ENCODE measurements around the gene SLC10A7. TPM values are rescaled to one million over a fixed set of nuclear protein-coding genes. Genes with fewer than 3 reads are reported as not detected.
A peak's percentile ranks its signal among the peaks of the same experiment; 100 is the strongest.

SLC10A7 gene
- total RNA-seq, 5 donors from 2014 or later (not counting 1 experiment from before 2014, with no cell fraction given): 11.9 to 21.8 (median 16.1) TPM

DNA sequence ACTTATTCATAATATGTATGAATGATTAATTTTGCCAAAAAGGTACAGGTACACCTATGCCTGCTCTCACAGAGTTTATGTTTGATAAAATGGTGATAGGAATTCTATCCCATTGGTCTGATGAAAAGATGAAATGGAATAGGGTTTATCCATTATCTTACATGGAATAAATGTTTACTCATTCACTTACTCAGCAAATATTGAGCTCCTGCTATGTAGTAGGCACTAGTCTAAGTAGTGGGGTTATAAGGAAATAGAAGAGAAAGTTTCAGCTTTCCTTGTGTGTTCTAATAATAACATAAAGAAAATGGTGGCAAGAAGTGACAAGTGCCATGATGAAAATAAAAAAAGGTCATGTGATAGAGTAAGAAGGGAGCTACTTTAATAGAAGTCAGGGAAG is 12.4 kb upstream of the SLC10A7 start:
- peaks cover 9 to 16% (median 11%) of the 10 kb centered on the region in 3 donors for H3K9me3 Mint-ChIP-seq
- Histone ChIP-seq H3K4me3 (ENCODE audit: control insufficient read depth in 1 of 2, extremely low read depth in 1 of 2, low read length in 1 of 2) (no peak overlapping the region), H3K27me3 (replicated peaks in 1 of 2; ENCODE audit: control insufficient read depth in 2 of 2, extremely low read depth in 1 of 2, insufficient read depth in 2 of 2, low read length in 1 of 2) (peaks cover 0 to 3% of the 10 kb centered on the region in 2 experiments), H3K36me3 (ENCODE audit: control insufficient read depth in 2 of 2, extremely low read depth in 1 of 2, insufficient read depth in 1 of 2, low read length in 1 of 2) (no peaks in the 10 kb centered on the region), H3K9me3 (no peaks in the 10 kb centered on the region), H3K27ac (ENCODE audit: low read length) (no peak overlapping the region), H3K4me1 (ENCODE audit: control insufficient read depth in 1 of 2, extremely low read depth in 1 of 2, insufficient read depth in 2 of 2, low read length in 2 of 2) (no peaks in the 10 kb centered on the region)
- no peaks in the 10 kb centered on the region for H3K36me3 Mint-ChIP-seq
- POLR2A ChIA-PET: no interaction called here
- peaks cover 0 to 3% of the 10 kb centered on the region in 2 donors for H3K27me3 Mint-ChIP-seq
- no peaks in the 10 kb centered on the region for H3K4me1 Mint-ChIP-seq
- no peak overlapping the region for H3K27ac Mint-ChIP-seq
- DNase-seq (no peak), ATAC-seq (replicated peaks in 1 of 4) (no peak)
- H3K4me3 Mint-ChIP-seq: no peak overlapping the region
- CTCF ChIA-PET: no interaction called here

DNA sequence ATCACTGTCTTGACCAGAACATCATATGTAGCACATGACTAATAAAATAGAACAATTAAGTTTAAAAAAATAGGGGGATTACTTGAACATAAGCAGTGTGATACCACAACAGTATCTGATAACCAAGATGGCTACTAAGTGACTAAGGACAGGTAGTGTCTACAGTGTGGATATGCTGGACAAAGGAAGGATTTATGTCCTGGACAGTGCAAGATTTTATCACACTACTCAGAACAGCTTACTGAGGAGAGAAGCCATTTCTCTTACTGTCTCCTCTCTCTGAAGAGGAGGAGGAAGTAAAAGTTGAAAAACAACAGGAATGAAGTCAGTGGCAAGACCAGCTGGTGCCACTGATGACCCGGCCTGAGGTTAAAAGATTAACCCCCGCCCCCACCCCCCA is 4.0 kb upstream of the SLC10A7 start:
- ChIA-PET POLR2A (no interaction called here), CTCF (no interaction called here)
- H3K27me3 ChIP-seq (replicated peaks in 1 of 2; ENCODE audit: control insufficient read depth in 2 of 2, extremely low read depth in 1 of 2, insufficient read depth in 2 of 2, low read length in 1 of 2): peaks cover 0 to 8% of the 10 kb centered on the region in 2 experiments
- H3K4me1 Mint-ChIP-seq: peaks cover 15 to 23% (median 18%) of the 10 kb centered on the region in 3 donors
- peaks cover 2 to 6% (median 5%) of the 10 kb centered on the region in 3 donors for H3K9me3 Mint-ChIP-seq
- no CpG with 5 or more reads among the region's 2 CpGs for WGBS (ENCODE audit: insufficient coverage)
- H3K36me3 Mint-ChIP-seq: no peaks in the 10 kb centered on the region
- H3K4me3 Mint-ChIP-seq: no peak overlapping the region
- H3K4me3 ChIP-seq (ENCODE audit: control insufficient read depth in 1 of 2, extremely low read depth in 1 of 2, low read length in 1 of 2): no peak overlapping the region
- H3K36me3 ChIP-seq (ENCODE audit: control insufficient read depth in 2 of 2, extremely low read depth in 1 of 2, insufficient read depth in 1 of 2, low read length in 1 of 2): no peaks in the 10 kb centered on the region
- no peak overlapping the region for H3K27ac ChIP-seq (ENCODE audit: low read length)
- H3K27me3 Mint-ChIP-seq: no peaks in the 10 kb centered on the region
- ATAC-seq (replicated peaks in 1 of 4) (no peak), DNase-seq (no peak)
- peaks cover 8 to 9% of the 10 kb centered on the region in 2 experiments for H3K4me1 ChIP-seq (ENCODE audit: control insufficient read depth in 1 of 2, extremely low read depth in 1 of 2, insufficient read depth in 2 of 2, low read length in 2 of 2)
- no peak overlapping the region for H3K27ac Mint-ChIP-seq
- no peaks in the 10 kb centered on the region for H3K9me3 ChIP-seq

DNA sequence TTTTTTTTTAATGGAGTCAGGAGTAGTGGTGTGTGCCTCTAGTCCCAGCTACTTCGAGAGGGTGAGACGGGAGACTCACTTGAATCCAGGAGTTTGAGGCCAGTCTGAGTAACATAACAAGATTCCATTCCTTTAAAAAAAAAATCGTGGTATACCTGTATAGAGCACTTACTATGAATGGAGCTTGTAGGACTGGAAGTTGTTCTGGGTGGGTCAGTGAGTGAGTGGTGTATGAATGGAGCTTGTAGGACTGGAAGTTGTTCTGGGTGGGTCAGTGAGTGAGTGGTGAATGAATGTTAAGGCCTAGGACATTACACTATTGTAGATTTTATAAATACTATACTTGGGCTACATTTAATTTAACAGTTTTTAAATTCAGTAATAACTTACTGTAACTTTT is 2.9 kb upstream of the SLC10A7 start:
- Histone ChIP-seq H3K27ac (ENCODE audit: low read length) (no peak overlapping the region), H3K27me3 (replicated peaks in 1 of 2; ENCODE audit: control insufficient read depth in 2 of 2, extremely low read depth in 1 of 2, insufficient read depth in 2 of 2, low read length in 1 of 2) (peaks cover 0 to 6% of the 10 kb centered on the region in 2 experiments), H3K36me3 (ENCODE audit: control insufficient read depth in 2 of 2, extremely low read depth in 1 of 2, insufficient read depth in 1 of 2, low read length in 1 of 2) (no peaks in the 10 kb centered on the region), H3K9me3 (no peaks in the 10 kb centered on the region), H3K4me1 (ENCODE audit: control insufficient read depth in 1 of 2, extremely low read depth in 1 of 2, insufficient read depth in 2 of 2, low read length in 2 of 2) (peaks cover 9 to 12% of the 10 kb centered on the region in 2 experiments), H3K4me3 (ENCODE audit: control insufficient read depth in 1 of 2, extremely low read depth in 1 of 2, low read length in 1 of 2) (no peak overlapping the region)
- POLR2A ChIA-PET: interaction anchor here (0.6 to 0.8 kb wide), 2 partner anchors 537 to 553 kb away, joined by 3 to 4 read pairs; no protein-coding TSS in a partner anchor
- H3K36me3 Mint-ChIP-seq: no peaks in the 10 kb centered on the region
- H3K27me3 Mint-ChIP-seq: no peaks in the 10 kb centered on the region
- WGBS (ENCODE audit: insufficient coverage): no CpG with 5 or more reads among the region's 3 CpGs
- peaks cover 15 to 23% (median 18%) of the 10 kb centered on the region in 3 donors for H3K4me1 Mint-ChIP-seq
- peaks cover 0 to 2% (median 0%) of the 10 kb centered on the region in 3 donors for H3K9me3 Mint-ChIP-seq
- CTCF ChIA-PET: interaction anchor here in 1 of 2 donors (0.7 kb wide), 1 partner anchor 36 kb away, joined by 3 read pairs; no protein-coding TSS in a partner anchor
- H3K4me3 Mint-ChIP-seq: no peak overlapping the region
- no peak overlapping the region for H3K27ac Mint-ChIP-seq
- ATAC-seq (replicated peaks in 1 of 4): no peak
- DNase-seq: no peak

DNA sequence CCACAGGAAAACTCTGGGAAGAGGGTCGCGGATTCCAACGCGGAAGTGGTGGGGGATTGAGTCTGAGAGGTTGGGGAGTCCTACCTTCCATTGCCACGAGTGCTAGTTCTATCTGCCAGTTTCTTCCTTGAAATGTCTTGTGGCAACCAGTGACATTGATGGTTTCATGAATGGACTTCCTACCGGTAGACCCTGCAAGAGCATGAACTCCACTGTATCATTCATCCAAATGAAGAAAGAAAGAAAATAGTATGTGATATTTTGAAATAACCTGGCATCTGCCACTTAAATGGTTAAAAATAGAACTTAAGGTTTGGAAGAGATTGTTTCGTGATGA is 1.1 kb upstream of the SLC10A7 start:
- H3K4me1 ChIP-seq (ENCODE audit: control insufficient read depth in 1 of 2, extremely low read depth in 1 of 2, insufficient read depth in 2 of 2, low read length in 2 of 2): peaks cover 9 to 12% of the 10 kb centered on the region in 2 experiments
- ATAC-seq (replicated peaks in 1 of 4): peak; percentile 10 to 29 (median 20)

DNA sequence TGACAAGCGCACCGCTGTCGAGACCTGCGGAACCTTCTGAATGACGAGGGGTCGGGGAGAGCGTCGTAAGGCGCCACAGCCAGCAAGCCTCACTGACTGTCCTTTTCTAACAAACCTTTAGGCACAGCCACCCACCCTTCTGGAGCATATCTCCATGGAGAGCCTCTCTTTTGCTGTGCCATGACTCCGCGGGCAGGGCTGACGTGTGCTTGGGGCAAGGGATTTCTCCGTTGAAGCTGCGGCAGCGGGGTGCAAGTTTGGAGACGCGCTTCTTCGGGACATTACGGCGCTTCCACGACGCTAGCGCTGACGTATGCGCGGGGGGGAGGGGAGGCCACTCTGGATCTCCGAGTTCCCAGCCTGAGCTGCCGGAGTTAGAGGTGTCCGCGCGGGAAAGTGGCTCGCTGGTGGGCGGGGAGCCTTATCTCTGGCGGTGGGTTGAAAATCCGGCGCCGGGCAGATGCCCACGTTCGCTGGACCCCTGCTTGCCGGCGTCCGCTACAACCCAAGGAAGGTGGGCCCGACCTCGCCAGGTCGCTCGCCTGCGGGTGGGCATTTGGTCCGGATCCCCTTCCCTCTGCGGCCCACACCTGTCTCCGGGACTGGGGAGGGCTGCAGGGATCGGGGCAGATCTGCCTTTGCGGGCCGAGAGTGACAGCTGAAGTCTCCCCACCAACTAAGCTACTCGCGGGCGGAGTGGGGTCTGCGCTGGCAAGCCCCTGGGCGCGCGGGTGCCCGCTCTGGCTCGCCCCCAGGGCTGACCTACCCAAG is 543 bp upstream of the SLC10A7 start:
- Mint-ChIP-seq H3K4me3 (no peak overlapping the region), H3K27ac (peak overlapping the region in 1 of 2 donors; percentile 46), H3K36me3 (no peaks in the 10 kb centered on the region), H3K27me3 (no peaks in the 10 kb centered on the region), H3K4me1 (peaks cover 29 to 34% (median 33%) of the 10 kb centered on the region in 3 donors), H3K9me3 (no peaks in the 10 kb centered on the region)
- H3K4me3 ChIP-seq (ENCODE audit: control insufficient read depth in 1 of 2, extremely low read depth in 1 of 2, low read length in 1 of 2): peak overlapping the region; percentile 88 to 95
- H3K4me1 ChIP-seq (ENCODE audit: control insufficient read depth in 1 of 2, extremely low read depth in 1 of 2, insufficient read depth in 2 of 2, low read length in 2 of 2): peaks cover 9 to 12% of the 10 kb centered on the region in 2 experiments
- no peaks in the 10 kb centered on the region for H3K36me3 ChIP-seq (ENCODE audit: control insufficient read depth in 2 of 2, extremely low read depth in 1 of 2, insufficient read depth in 1 of 2, low read length in 1 of 2)
- H3K9me3 ChIP-seq: no peaks in the 10 kb centered on the region
- peak; percentile 86 to 89 (median 86) for ATAC-seq (replicated peaks in 1 of 4)
- DNase-seq: peak; percentile 59 to 88 (median 75)
- under 1% methylated on average over 50 of the region's 62 CpGs for WGBS (ENCODE audit: insufficient coverage)
- no peaks in the 10 kb centered on the region for H3K27me3 ChIP-seq (replicated peaks in 1 of 2; ENCODE audit: control insufficient read depth in 2 of 2, extremely low read depth in 1 of 2, insufficient read depth in 2 of 2, low read length in 1 of 2)
- H3K27ac ChIP-seq (ENCODE audit: low read length): peak overlapping the region; percentile 70
- ChIA-PET POLR2A (no interaction called here), CTCF (interaction anchor here in 1 of 2 donors (0.5 kb wide), 1 partner anchor 26 kb away, joined by 3 read pairs; no protein-coding TSS in a partner anchor)

More for the DNA sequence above, 1.1 kb upstream of the SLC10A7 start:
- no peaks in the 10 kb centered on the region for H3K36me3 ChIP-seq (ENCODE audit: control insufficient read depth in 2 of 2, extremely low read depth in 1 of 2, insufficient read depth in 1 of 2, low read length in 1 of 2)
- peak in 2 of 35 experiments; percentile 1 to 43 for DNase-seq
- no peaks in the 10 kb centered on the region for H3K27me3 Mint-ChIP-seq
- ChIA-PET CTCF (no interaction called here), POLR2A (interaction anchor here in 1 of 2 donors (0.6 kb wide), 1 partner anchor 45 kb away, joined by 3 read pairs; no protein-coding TSS in a partner anchor)
- H3K9me3 Mint-ChIP-seq: no peaks in the 10 kb centered on the region
- no peak overlapping the region for H3K4me3 Mint-ChIP-seq
- peak overlapping the region in 1 of 2 donors; percentile 46 for H3K27ac Mint-ChIP-seq
- WGBS (ENCODE audit: insufficient coverage): 13% methylated on average over 6 of the region's 7 CpGs
- H3K36me3 Mint-ChIP-seq: no peaks in the 10 kb centered on the region
- H3K9me3 ChIP-seq: no peaks in the 10 kb centered on the region
- H3K27me3 ChIP-seq (replicated peaks in 1 of 2; ENCODE audit: control insufficient read depth in 2 of 2, extremely low read depth in 1 of 2, insufficient read depth in 2 of 2, low read length in 1 of 2): no peaks in the 10 kb centered on the region
- H3K4me3 ChIP-seq (ENCODE audit: control insufficient read depth in 1 of 2, extremely low read depth in 1 of 2, low read length in 1 of 2): peak overlapping the region; percentile 88 to 95
- H3K27ac ChIP-seq (ENCODE audit: low read length): peak overlapping the region; percentile 70
- peaks cover 25 to 34% (median 28%) of the 10 kb centered on the region in 3 donors for H3K4me1 Mint-ChIP-seq

DNA sequence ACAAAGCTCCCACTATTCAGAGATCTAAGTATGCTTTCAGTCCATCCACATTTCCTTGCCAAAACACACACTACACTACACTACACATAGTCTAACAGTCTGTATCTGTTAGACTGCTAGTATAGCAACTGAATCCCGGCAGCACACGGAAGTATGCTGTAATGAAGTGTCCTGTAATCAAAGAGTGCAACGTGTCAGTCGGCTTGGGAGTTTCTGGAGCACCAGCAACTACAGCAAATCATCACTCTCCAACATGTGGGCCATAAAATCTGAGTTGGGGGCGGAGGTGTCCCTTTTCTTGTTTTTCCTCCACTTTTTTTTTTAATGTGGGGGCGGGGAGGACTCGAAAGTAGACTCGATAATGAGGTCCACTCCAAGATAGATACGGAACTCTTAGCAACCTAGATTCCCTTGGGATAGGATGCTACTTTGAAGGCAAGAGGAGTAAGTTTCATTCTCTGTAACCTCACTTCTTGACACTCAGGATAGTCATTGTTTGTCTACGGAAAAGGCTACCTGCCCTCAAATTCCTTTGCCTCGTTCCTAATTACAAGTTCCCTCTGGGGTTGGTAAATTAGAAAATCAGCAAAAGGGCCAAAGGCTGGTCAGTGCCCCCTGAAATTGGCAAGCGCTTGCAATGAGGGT is 722 bp downstream of the SLC10A7 start:
- DNase-seq: peak in 22 of 35 experiments; percentile 1 to 56 (median 8)
- ChIA-PET POLR2A (no interaction called here), CTCF (no interaction called here)
- Histone ChIP-seq H3K4me1 (ENCODE audit: control insufficient read depth in 1 of 2, extremely low read depth in 1 of 2, insufficient read depth in 2 of 2, low read length in 2 of 2) (peaks cover 9 to 12% of the 10 kb centered on the region in 2 experiments), H3K27me3 (replicated peaks in 1 of 2; ENCODE audit: control insufficient read depth in 2 of 2, extremely low read depth in 1 of 2, insufficient read depth in 2 of 2, low read length in 1 of 2) (no peaks in the 10 kb centered on the region), H3K9me3 (no peaks in the 10 kb centered on the region), H3K36me3 (ENCODE audit: control insufficient read depth in 2 of 2, extremely low read depth in 1 of 2, insufficient read depth in 1 of 2, low read length in 1 of 2) (no peaks in the 10 kb centered on the region), H3K4me3 (ENCODE audit: control insufficient read depth in 1 of 2, extremely low read depth in 1 of 2, low read length in 1 of 2) (peak overlapping the region; percentile 88 to 95), H3K27ac (ENCODE audit: low read length) (no peak overlapping the region)
- Mint-ChIP-seq H3K4me1 (peaks cover 29 to 35% (median 34%) of the 10 kb centered on the region in 3 donors), H3K27ac (no peak overlapping the region), H3K27me3 (no peaks in the 10 kb centered on the region), H3K36me3 (peaks cover 2% of the 10 kb centered on the region), H3K4me3 (no peak overlapping the region), H3K9me3 (no peaks in the 10 kb centered on the region)
- WGBS (ENCODE audit: insufficient coverage): 0% methylated on average over 2 of the region's 12 CpGs
- peak in 3 of 4 experiments; percentile 14 to 42 (median 31) for ATAC-seq (replicated peaks in 1 of 4)

Measured in T-cell (primary cell).